HG03064 (cell line): ENCODE data around the gene CFAP299.
"Not testable (repeated sequence)": the region's sequence is repeated elsewhere in the genome, so short reads cannot be mapped to it uniquely, and the experiment has no call there.

ENCODE experiments used
- ATAC-seq: cut with Tn5 transposase; IDR thresholded peaks from one replicate; pipeline ENCODE4 v1.9.1; 2021; ENCODE audit warnings: low read depth; ENCODE audit not compliant: unreplicated experiment

Gene CFAP299

DNA sequence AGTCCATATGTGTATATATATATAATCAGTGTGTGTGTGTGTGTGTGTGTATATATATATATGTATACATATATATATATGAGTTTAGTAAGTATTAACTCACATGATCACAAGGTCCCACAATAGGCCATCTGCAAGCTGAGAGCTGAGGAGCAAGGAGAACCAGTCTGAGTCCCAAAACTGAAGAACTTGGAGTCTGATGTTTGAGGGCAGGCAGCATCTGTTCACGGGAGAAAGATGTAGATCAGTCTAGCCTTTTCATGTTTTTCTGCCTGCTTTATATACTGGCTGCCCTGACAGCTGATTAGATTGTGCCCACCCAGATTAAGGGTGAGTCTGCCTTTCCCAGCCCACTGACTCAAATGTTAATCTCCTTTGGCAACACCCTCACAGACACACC, 465.2 kb downstream of the CFAP299 start:
- not testable (repeated sequence) for ATAC-seq

DNA sequence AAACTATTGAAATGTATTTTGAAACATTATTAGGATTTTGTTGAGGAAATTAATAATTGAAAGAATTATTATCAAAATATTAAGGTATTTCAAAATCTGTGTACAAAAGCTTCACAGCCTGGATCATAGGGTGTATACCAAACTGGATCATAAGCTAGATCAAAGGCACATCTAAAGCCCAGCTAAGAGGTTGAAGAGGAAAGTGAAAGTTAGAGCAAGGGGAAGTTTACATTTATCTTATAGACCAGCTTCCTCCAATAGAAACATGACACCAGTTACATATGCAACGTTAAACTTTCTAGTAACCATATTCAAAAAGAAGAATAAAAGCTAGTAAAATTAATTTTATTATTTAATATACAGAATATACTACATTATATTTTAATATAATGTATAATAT, 467.8 kb downstream of the CFAP299 start:
- ATAC-seq = no peak

DNA sequence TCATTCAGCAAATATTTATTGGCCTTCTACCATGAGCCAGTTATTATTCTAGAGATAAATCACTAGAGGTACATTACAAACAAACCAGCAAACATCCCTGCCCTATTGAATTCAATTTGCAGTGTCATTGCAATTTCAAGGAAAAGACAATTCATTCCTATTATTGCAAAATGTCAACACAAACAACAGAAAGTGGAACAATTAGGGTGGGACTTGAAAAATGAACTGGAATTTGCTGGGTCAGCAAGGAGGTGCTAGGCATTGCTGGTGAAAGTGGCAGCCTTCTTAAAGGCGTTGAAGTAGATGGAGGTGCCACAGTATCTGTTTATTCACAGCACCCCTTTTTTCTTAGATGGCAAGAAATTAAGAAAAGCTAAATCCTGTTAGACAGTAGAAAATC, 470.9 kb downstream of the CFAP299 start:
- ATAC-seq = no peak

DNA sequence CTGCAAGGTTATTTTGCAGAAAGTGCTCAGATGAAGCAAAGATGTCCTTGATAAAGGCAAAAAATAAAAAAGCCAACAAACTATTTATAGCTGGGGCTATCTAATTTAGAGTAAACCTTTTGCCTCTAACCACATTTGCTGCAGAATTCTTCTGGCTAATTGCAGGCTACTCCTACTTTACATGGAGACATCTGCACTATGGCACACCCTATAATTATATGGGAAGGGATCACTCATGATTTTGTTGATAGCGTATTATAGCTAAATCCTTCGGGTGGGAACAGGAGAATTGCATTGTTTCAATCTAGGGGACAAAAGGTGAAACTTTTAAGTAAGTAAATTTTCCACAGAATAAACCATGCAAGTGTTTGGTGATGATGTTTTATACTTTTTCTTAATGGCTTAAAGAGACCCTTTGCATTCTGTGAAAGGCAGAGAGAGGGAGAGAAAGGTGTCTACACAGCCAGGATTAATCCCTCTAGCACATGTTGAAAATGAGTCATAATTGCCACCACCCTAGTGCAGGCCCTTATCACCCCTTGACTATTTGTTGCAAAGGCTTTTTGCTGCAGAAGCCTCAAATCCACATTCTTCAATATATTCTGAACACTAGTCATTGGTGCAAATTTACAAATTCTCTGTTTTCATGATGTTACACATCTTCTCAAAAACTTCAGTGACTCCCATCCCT, 473.7 kb downstream of the CFAP299 start:
- no peak for ATAC-seq

DNA sequence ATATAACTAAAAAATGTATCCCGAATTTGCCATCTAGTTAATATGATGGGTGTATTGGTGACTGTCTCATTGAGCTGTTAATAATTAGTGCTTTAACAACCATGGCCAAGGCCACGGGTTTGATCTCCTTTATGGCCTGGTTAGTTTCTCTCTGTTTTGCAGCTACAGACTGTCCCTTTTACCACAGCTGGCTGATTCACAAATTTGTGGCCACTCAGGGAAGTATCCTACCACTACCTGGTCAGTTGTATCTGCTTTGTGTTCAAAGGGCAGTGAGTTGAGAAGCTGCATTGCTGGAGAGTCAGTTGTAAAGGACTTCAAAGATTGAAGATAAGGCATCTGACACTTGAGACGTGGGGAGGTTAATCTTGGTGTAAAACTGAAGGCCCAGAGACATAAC, 475.9 kb downstream of the CFAP299 start:
- no peak for ATAC-seq

DNA sequence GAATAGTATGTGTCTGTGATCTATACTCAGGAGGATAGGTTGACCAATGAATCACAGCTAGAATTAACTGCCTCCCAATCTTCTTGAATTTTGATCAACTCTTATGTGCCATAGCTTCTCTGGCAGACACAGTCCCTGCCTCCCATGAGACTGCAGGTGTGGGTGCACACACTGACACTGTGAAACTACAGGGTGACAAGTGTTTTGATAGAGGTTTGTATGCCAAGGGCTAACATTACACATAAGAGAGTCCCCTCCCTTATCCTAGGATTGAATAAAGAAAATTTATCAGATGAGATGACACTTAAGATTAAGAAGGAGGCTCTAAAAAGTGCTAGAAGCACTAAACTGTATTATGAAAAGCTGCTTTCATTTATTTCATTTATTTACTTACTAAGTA, 476.6 kb downstream of the CFAP299 start:
- ATAC-seq = no peak

DNA sequence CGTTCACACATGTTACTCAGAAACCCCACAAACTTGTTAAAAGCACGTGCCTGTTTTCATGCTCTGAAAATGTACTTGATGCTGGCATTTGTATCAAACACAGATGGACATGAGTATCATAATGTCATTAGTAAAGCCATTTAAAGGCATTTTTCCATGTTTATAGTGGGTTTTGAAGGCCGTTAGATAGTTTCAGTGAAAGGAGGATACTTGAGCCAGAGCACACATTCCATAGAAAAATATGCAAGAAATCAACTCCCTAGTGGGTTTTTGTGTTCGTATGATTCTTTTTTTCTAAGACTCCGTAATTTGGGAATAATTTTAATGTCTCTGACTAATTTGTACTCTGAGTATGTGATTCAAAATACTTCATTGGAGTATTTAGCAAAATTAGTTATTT, 478.7 kb downstream of the CFAP299 start:
- no peak for ATAC-seq

DNA sequence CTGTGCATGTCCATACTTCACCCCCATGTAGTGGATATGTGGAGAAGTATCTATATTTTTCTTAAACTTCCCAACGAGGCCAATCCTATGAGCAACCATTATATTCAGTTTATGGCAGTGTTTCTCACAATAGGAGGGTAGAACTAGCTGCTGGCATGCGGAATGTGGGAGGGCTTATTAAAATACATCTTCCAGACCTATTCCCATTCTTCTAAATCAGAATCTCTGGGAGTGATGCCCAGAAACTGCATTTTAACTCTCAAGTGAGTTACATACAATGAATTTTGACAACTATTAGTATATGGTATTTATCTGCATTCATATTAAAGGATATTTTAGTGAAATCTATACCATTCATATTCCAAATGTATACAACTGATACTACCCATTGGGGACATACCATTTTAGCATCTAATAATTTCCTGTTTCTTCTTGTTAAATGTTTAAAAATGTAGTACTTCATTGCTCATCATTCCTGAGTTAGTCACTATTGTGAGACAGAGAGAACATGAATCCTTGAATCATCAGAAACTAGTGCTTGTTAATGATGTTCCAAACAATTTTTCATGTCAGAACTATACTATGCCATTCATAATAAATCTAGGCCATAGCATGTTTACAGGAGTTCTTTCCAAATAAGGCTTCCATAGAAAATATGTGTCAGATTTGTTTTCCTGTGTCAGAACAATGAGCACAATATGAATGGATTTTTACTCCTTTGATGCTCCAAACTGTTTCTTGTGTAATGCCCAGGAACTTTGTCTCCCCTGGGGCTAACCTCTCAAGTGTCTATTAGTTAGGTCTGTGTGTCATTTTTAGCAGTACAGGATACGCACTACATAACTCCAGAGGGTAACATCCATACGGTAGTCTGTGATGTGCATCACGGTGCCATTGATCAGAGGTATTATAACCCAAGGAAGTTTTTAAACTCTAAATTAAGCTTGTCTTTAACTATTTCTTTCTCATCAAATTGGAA, 496.1 kb downstream of the CFAP299 start:
- ATAC-seq = no peak

DNA sequence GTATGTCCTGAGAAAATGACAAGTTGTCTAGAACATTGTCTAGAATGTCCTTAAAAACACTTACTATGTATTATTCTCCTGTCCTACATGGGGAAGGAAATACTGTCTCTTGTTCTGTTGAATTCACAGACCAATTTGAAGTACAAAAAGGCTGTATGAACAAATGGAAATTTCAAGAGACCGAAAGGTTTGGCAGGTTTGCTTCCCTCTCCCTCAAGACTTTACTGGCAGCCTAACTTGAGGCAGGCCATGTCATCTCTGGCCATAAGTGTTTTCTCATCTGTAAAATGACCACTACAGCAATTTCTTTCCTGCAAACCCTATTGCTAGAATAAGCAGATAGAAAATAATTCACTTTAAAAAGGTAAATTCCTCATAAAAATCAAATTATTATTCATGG, 503.8 kb downstream of the CFAP299 start:
- no peak for ATAC-seq

DNA sequence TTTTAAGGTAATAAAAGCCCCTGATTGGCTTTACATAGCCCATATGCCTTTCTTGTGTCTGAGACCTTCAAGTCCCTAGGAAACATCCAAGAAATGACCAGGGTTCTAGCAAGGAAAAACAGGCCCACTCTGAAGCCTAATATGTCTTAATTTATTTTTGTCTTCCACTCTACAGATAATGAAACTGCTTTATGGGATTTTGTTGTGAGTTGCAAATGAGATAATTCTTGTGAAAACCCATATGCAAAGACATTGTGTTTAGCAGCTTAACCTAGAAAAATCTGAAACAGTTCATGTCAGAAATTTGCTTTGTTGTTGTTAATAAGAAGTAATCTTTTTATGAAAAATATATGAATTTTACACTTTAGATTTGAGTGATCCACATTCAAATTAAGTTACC, 504.3 kb downstream of the CFAP299 start:
- no peak for ATAC-seq

DNA sequence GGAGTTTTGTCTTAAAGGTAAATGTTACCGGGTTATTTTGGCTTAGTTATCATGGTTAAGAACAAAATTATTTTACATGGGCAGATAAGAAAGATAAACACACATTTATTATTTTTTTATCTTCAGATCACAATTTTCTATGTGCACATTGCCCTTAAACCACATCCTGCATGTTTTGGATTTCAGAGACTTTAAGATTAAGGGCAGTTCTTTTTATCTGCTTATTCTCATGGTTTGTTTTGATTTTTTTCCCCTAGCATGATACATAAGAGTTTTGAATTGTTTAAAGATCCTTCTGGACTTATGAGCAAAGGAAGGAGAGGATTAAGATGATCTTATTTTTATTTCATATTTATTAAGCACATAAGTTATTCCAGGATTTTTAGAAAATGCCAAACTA, 504.9 kb downstream of the CFAP299 start:
- ATAC-seq = no peak

DNA sequence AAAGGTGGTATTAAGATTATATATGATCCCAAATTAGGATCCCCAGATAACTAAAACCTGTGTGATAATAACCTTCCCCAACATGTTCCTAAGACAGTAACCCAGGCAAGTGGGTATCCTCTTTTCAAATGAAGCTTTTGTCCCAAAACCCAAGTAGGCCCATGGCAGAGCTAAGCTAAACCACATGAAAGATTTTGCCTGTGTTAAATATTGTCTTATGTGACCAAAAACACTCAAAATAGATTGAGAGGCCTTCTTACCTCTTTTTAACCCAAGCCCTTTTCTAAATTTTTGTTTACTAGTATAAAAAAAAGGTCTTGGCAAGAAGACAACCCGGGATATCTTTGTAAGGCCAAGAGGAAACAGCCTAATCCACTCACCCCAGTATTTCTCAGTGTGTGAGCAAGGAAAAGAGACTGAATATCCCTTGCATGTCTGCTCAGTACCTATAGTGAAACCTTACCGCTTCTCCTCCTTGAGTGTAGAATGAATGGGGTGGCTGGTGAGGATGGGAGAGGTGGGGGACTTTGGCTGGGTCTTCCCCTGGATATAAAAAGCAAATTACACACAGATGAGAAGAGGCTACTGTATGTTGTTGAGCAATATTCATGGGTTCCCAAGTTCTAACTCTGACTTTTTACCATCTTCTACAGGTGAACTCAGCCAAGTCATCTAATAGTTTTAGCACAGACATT, 506.2 kb downstream of the CFAP299 start:
- no peak for ATAC-seq

DNA sequence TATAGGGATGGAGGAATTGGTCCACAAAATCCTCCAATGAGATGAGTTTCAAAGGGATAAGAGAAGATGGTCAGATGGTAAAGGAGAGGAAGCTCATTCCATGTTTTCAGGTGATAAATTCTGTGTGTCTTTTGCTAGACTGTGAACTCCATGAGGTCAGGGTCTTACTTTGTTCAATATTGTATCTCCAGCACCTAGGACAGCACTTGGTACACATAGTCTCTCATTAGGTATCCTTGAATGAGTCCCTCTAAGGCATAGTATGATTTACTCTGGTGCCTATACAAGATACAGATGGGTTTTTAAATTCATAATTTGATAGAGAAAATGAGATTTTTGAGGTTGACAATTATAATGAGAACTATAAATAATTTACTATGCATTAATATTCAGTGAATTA, 510.7 kb downstream of the CFAP299 start:
- ATAC-seq = no peak

DNA sequence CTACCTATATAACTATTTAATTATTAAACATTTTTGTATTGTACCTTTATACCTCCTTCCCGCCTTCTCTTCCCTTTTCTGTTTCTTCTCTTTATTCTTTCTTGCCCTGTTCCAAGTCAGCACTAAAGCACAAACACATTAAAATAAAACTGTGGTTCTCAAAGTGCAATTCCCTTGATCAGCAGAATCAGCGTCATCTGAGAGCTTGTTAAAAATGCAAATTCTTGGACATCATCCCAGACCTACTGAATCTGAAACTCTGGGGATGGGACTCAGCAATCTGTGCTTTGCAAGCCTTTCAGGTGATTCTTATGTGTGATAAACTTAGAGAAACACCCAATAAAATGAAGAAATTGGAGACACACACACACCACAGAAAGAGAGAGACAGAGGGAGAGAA, 516.5 kb downstream of the CFAP299 start:
- ATAC-seq = no peak

DNA sequence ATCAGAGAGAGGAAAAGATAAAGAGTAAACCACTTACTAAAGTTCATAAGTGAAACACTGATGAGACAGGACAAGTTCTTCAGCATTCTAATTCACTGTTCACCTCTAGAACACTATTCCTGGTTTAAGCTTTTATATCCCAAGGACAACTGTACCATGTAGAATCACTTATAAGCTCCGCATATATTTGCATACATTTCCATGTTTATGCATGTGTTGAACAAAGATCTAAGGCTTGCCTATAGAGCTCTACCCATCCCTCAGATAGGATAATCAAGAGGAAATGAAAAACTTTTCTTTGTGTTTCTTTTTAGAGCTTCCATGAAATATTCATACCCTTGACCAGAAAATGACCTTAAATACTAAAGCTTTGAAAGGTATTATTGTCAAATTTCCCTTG, 538.0 kb downstream of the CFAP299 start:
- no peak for ATAC-seq

DNA sequence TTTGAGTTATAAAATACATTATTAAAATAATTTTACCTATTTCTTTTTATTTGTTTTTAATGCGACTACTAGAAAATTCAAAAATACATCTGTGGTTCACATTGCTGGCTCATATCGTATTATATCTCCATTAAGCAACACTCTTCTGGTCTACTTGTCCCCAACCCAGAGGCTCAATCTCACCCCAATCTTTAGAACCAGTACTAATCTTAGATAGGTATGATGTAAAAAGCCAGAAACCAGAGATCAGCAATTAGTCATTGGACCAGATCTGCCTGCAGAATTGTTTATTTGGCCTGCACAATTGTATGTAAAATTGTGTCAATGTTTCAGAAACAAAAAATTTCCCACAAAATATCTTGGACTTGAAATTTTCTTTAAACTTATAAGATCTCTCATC, 539.4 kb downstream of the CFAP299 start:
- no peak for ATAC-seq

DNA sequence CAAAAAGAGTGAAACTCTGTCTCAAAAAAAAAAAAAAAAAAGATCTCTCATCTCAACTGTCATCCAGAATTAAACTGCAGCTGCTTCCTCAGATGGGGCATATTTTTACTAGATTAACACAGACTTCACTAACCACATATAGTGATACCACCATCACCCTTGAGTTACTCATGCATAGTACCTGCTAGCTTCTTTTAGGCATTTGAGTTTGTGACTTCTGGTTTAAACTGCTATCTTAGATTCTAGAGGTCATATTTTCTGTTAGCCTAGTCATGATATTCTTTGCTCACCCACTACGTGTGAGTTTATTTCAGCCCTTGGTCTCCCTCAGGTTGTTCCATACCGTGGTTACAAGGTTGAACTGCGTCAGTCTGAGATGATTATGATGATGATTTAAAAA, 540.1 kb downstream of the CFAP299 start:
- ATAC-seq = peak; percentile 87

DNA sequence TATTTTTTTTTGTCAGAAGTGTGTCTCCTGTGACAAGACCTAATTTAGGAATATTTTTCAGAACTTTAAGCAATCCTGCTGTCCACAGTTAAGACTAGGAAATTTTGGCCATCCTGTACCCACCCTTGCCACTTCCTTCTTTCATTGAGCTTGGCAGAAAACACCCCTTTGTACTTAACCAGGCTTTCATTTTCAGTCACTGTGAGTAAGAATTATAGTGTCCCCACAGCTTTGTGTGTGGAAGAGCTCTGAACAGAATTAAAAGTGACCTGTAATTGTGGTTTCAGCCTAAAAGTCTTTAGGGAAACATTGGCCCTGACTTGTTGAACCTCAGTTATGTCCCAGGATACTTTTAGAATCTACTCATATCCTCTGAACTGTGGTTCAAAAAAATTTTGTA, 541.3 kb downstream of the CFAP299 start:
- peak; percentile 72 for ATAC-seq

DNA sequence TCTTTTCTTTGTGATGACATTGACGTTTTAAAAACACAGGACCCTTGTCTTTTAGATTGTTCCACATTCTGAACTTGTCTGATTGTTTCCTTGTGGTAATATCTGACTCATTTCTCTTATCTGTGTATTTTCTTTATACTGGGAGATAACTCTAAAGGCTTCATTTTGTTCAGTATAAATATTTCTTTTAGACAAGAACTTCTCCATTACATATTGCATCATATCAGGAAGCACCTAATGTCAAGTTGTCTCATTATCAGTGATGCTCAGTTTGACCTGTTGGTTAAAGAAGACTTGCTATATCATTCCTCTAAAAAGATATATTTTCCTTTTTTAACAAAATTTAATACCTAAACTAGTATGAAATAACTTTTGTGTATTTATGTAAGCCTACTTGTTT, 542.7 kb downstream of the CFAP299 start:
- no peak for ATAC-seq

DNA sequence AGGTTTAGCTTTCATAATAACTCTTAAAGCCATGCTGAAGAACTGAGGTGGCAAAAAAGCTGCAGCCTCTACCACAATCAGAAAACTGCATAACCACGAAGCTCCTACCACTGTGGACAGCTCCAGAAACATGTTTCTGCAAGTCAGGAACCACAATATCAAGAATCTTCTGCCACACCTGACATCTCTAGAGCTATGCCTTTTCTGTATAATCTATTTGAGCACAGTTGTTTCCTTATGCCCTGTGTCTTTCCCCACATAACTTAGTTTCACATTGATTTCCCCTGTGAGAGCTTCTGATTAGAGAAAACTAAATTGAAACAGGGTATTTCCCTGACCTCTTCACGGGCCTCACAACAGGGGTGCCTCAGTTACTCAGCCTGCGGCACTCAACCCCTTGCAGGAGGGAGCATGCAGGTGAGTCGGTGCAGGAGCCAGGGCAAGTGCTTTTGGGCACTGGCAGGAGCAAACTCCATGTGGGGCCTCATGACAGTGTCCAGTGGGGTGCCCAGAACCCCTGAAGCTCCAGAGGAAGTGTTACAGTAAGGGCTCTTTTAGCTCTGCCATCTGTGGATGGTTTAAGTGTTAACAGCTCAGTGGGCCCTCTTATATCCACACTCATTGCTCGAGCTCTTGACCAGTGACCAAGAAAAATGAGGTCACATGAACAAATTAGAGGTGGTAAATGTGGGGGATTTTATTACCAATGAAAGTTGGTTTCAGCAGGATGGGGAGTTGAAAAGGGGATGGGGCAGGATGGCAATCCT, 562.2 kb downstream of the CFAP299 start:
- peak; percentile 84 for ATAC-seq

DNA sequence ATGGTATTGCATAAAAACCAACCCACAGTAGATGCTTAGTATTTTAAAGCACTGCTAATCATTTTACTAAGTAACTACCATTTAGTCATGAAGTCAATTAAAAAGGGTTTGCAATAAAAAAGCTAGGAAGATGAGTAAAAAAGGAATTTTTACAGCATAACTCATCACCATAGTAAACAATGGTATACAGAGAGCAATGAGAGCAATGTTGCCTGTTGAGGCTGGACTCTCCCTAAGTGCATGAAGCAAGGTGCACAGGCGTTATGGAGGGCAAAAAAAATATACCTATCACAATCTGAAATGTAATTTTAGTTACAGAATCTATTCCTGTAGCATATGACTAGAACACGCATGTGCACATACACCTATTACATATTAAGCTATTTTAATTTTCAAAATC, 565.4 kb downstream of the CFAP299 start:
- ATAC-seq = no peak
